Panc1 (cell line): ENCODE data around the gene TTC28.

Source experiments
- CTCF ChIP-seq: fragments of 450-650 bp; IDR thresholded peaks from 2 replicates; pipeline ENCODE4 v1.5.1; 2017; ENCODE audit warnings: mild to moderate bottlenecking
- POLR2AphosphoS5 ChIP-seq: IDR thresholded peaks from 2 replicates; pipeline ENCODE4 v1.6.1; 2012; ENCODE audit warnings: mild to moderate bottlenecking, low read depth, low read length, moderate library complexity

- TF ChIP-seq POLR2AphosphoS5 (no peak), CTCF (no peak)
Measured at GRCh38 chr22:28017859-28018258, 661.8 kb downstream of the TTC28 start.
